AG04450 (cell line): ENCODE measurements around the gene CDH13. TPM values are rescaled to one million over a fixed set of nuclear protein-coding genes. Genes with fewer than 3 reads are reported as not detected.

ENCODE experiments used
- CTCF ChIA-PET: fragments of 300-600, 350-600 bp; formaldehyde crosslinking; extraction: SDS; loops from one replicate; lab custom pipeline; 2022; ENCODE audit warnings: antibody characterized with exemption, inconsistent platforms; lab: Charles Lee
- POLR2A ChIA-PET: fragments of 350-600 bp; formaldehyde crosslinking; extraction: SDS; loops from one replicate; lab custom pipeline; 2021; ENCODE audit warnings: antibody characterized with exemption, inconsistent platforms; lab: Yijun Ruan, JAX
- DNase-seq: peaks from one replicate; pipeline ENCODE4 v3.0.0-alpha.2; 2011; ENCODE audit warnings: low read depth, low spot score
- H3K27ac ChIP-seq: one replicate; pipeline ENCODE4 v1.5.1; 2012; ENCODE audit warnings: low read depth, low read length, control low read depth
- H3K27me3 ChIP-seq: one replicate; pipeline ENCODE4 v1.6.0; 2012; ENCODE audit warnings: low read length; ENCODE audit not compliant: control insufficient read depth, insufficient read depth
- H3K4me3 ChIP-seq: 2 replicates; pipeline ENCODE4 v1.5.1; 2011; ENCODE audit warnings: mild to moderate bottlenecking, low read depth, low read length, control low read depth
- H3K9me3 ChIP-seq: 2 replicates; pipeline ENCODE4 v1.5.1; 2012; ENCODE audit warnings: low read length; ENCODE audit not compliant: control insufficient read depth, insufficient read depth
- CTCF ChIP-seq: IDR thresholded peaks from 2 replicates; pipeline ENCODE4 v1.5.1; 2011; ENCODE audit warnings: low read depth, low read length, control low read depth, inconsistent platforms
- polyA plus RNA-seq: library from polyadenylated mRNA; depleted of rRNA; stranded (reverse); fragments of >200 nt; gene quantifications from 2 replicates; pipeline ENCODE4 v1.2.3, GENCODE V29; 2011

Gene CDH13
- polyA plus RNA-seq, 1 experiment: 55.0 TPM

- H3K9me3 ChIP-seq: no peaks in the 10 kb centered on the region
- H3K27me3 ChIP-seq: no peaks in the 10 kb centered on the region
- H3K4me3 ChIP-seq: no peak overlapping the region
- ChIA-PET CTCF (interaction anchor here (1.0 kb wide), 1 partner anchor 16 kb away, joined by 3 read pairs; no protein-coding TSS in a partner anchor), POLR2A (no interaction called here)
- no peak for TF ChIP-seq CTCF
- no peak overlapping the region for H3K27ac ChIP-seq
- no peak for DNase-seq
Measured at GRCh38 chr16:82874271-82874670, 247.5 kb downstream of the CDH13 start.

GRCh38 chr16:82874672-82875071, 247.9 kb downstream of the CDH13 start:
- Histone ChIP-seq H3K9me3 (no peaks in the 10 kb centered on the region), H3K4me3 (no peak overlapping the region), H3K27me3 (no peaks in the 10 kb centered on the region), H3K27ac (no peak overlapping the region)
- DNase-seq: no peak
- no peak for TF ChIP-seq CTCF
- ChIA-PET CTCF (no interaction called here), POLR2A (no interaction called here)

- POLR2A ChIA-PET: no interaction called here
- CTCF ChIA-PET: interaction anchor here (0.7 kb wide), 1 partner anchor 251 kb away, joined by 4 read pairs; no protein-coding TSS in a partner anchor
Measured at GRCh38 chr16:82876951-82877350, 250.2 kb downstream of the CDH13 start.

GRCh38 chr16:82878466-82878865, 251.7 kb downstream of the CDH13 start:
- POLR2A ChIA-PET: no interaction called here
- CTCF ChIA-PET: no interaction called here
- no peaks in the 10 kb centered on the region for H3K27me3 ChIP-seq
- H3K4me3 ChIP-seq: no peak overlapping the region
- H3K27ac ChIP-seq: no peak overlapping the region
- no peak for TF ChIP-seq CTCF
- H3K9me3 ChIP-seq: no peaks in the 10 kb centered on the region
- no peak for DNase-seq

More at GRCh38 chr16:82876951-82877350, 250.2 kb downstream of the CDH13 start:
- DNase-seq: no peak
- TF ChIP-seq CTCF: no peak
- Histone ChIP-seq H3K27ac (no peak overlapping the region), H3K27me3 (no peaks in the 10 kb centered on the region), H3K9me3 (no peaks in the 10 kb centered on the region), H3K4me3 (no peak overlapping the region)

GRCh38 chr16:82880346-82880745, 253.6 kb downstream of the CDH13 start:
- no peak for DNase-seq
- POLR2A ChIA-PET: no interaction called here

More at GRCh38 chr16:82880346-82880745, 253.6 kb downstream of the CDH13 start:
- no peak overlapping the region for H3K27ac ChIP-seq
- no peaks in the 10 kb centered on the region for H3K9me3 ChIP-seq
- H3K27me3 ChIP-seq: no peaks in the 10 kb centered on the region
- CTCF ChIA-PET: no interaction called here
- H3K4me3 ChIP-seq: no peak overlapping the region
- TF ChIP-seq CTCF: no peak
